Upper lobe of right lung (tissue), 1 donor: ENCODE measurements around the gene MORN4. TPM values are rescaled to one million over a fixed set of nuclear protein-coding genes. Genes with fewer than 3 reads are reported as not detected.

Source experiments
- ATAC-seq: fragments of 200-7000 bp; cut with Tn5 transposase; one replicate; pipeline ENCODE4 v1.9.1; 2020; ENCODE audit warnings: mild to moderate bottlenecking, moderate library complexity
- DNase-seq: peaks from one replicate; pipeline ENCODE4 v3.0.0-alpha.2; 2020
- H3K27ac ChIP-seq: fragments of 200-600 bp; one replicate; pipeline ENCODE4 v1.8.0; 2022
- H3K27me3 ChIP-seq: fragments of 200-600 bp; one replicate; pipeline ENCODE4 v1.8.0; 2022; ENCODE audit warnings: mild to moderate bottlenecking
- H3K36me3 ChIP-seq: fragments of 200-600 bp; one replicate; pipeline ENCODE4 v1.8.0; 2022
- H3K4me1 ChIP-seq: fragments of 200-600 bp; one replicate; pipeline ENCODE4 v1.8.0; 2022
- H3K4me3 ChIP-seq: fragments of 200-600 bp; one replicate; pipeline ENCODE4 v1.8.0; 2022; ENCODE audit warnings: mild to moderate bottlenecking
- H3K9me3 ChIP-seq: fragments of 200-600 bp; one replicate; pipeline ENCODE4 v1.8.0; 2022
- intact Hi-C: fragments of 100-400 bp; cut with DNase I; formaldehyde crosslinking; loops from one replicate; pipeline ENCODE4 v1.11.0; 2022
- total RNA-seq: library from RNA; stranded (reverse); fragmentation: NEBNext Ultra II Directional; extraction: Animal tissue kit (Norgen Biotek cat#: 25700); gene quantifications from one replicate; pipeline ENCODE4 v1.2.1, GENCODE V29; 2021
- TF ChIP-seq, protein P1 (sequence below): fragments of 200-600 bp; IDR thresholded peaks from one replicate; pipeline ENCODE4 v1.8.0; 2022; ENCODE audit warnings: antibody characterized with exemption
- donor health status: DM: no; HTN: yes; CAD: no; lungs with severe emphysema.

MORN4 gene
- total RNA-seq, 1 donor from 2014 or later, result 3.8 TPM

GRCh38 chr10:97584798-97585438, 48.4 kb downstream of the MORN4 start:
- TF ChIP-seq, protein P1, sequence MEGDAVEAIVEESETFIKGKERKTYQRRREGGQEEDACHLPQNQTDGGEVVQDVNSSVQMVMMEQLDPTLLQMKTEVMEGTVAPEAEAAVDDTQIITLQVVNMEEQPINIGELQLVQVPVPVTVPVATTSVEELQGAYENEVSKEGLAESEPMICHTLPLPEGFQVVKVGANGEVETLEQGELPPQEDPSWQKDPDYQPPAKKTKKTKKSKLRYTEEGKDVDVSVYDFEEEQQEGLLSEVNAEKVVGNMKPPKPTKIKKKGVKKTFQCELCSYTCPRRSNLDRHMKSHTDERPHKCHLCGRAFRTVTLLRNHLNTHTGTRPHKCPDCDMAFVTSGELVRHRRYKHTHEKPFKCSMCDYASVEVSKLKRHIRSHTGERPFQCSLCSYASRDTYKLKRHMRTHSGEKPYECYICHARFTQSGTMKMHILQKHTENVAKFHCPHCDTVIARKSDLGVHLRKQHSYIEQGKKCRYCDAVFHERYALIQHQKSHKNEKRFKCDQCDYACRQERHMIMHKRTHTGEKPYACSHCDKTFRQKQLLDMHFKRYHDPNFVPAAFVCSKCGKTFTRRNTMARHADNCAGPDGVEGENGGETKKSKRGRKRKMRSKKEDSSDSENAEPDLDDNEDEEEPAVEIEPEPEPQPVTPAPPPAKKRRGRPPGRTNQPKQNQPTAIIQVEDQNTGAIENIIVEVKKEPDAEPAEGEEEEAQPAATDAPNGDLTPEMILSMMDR, result no peak
- Histone ChIP-seq H3K9me3 (no peaks in the 10 kb centered on the region), H3K4me3 (peak overlapping the region; percentile 0), H3K36me3 (no peaks in the 10 kb centered on the region), H3K27ac (no peak overlapping the region), H3K4me1 (no peaks in the 10 kb centered on the region), H3K27me3 (no peaks in the 10 kb centered on the region)
- DNase-seq (no peak), ATAC-seq (no peak)
- intact Hi-C loops, result no loop called here

- Histone ChIP-seq H3K36me3 (no peaks in the 10 kb centered on the region), H3K9me3 (no peaks in the 10 kb centered on the region), H3K27ac (no peak within 1 kb of the TSS), H3K4me1 (no peaks in the 10 kb centered on the region), H3K4me3 (peak within 1 kb of the TSS; percentile 0), H3K27me3 (no peaks in the 10 kb centered on the region)
- ATAC-seq (peak; percentile 83), DNase-seq (peak; percentile 73)
- intact Hi-C loops, result no loop called here
- TF ChIP-seq, protein P1, result no peak
Measured at GRCh38 chr10:97584060-97584797, 49.1 kb downstream of the MORN4 start, which contains the start of gene HOGA1. TSS of gene HOGA1 (plus strand) at chr10:97584389. CDS start at chr10:97584704, 315 bp downstream.

- Histone ChIP-seq H3K27ac (no peak overlapping the region), H3K36me3 (no peaks in the 10 kb centered on the region), H3K4me1 (no peaks in the 10 kb centered on the region), H3K4me3 (no peak overlapping the region), H3K27me3 (no peaks in the 10 kb centered on the region), H3K9me3 (no peaks in the 10 kb centered on the region)
- intact Hi-C loops, result no loop called here
- DNase-seq (no peak), ATAC-seq (no peak)
- TF ChIP-seq, protein P1, result no peak
Measured at GRCh38 chr10:97583476-97583875, 49.8 kb downstream of the MORN4 start.

DNA sequence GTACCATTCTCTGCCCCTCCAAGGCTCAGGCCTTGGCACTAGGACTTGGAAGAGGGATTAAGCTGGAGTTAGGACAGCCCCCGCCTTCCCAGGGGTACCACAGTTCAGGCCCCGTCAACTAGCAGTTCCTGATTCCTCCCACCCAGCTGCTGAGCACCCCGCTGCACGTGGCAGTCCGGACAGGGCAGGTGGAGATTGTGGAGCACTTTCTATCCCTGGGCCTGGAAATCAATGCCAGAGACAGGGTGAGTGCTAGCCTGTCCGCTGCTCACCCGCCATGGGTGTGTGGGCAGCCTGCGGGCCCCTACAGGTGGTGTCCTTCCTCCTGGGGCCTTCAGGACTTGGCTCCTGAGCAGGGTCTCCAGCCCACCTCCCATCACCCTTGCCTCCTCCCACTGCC, 51.1 kb downstream of the MORN4 start:
- TF ChIP-seq, protein P1, result no peak
- no peaks in the 10 kb centered on the region for H3K27me3 ChIP-seq
- H3K4me1 ChIP-seq, result no peaks in the 10 kb centered on the region
- H3K4me3 ChIP-seq, result no peak overlapping the region
- H3K9me3 ChIP-seq, result no peaks in the 10 kb centered on the region
- no peak overlapping the region for H3K27ac ChIP-seq
- no peak for ATAC-seq
- DNase-seq, result no peak
- intact Hi-C loops, result no loop called here
- no peaks in the 10 kb centered on the region for H3K36me3 ChIP-seq

DNA sequence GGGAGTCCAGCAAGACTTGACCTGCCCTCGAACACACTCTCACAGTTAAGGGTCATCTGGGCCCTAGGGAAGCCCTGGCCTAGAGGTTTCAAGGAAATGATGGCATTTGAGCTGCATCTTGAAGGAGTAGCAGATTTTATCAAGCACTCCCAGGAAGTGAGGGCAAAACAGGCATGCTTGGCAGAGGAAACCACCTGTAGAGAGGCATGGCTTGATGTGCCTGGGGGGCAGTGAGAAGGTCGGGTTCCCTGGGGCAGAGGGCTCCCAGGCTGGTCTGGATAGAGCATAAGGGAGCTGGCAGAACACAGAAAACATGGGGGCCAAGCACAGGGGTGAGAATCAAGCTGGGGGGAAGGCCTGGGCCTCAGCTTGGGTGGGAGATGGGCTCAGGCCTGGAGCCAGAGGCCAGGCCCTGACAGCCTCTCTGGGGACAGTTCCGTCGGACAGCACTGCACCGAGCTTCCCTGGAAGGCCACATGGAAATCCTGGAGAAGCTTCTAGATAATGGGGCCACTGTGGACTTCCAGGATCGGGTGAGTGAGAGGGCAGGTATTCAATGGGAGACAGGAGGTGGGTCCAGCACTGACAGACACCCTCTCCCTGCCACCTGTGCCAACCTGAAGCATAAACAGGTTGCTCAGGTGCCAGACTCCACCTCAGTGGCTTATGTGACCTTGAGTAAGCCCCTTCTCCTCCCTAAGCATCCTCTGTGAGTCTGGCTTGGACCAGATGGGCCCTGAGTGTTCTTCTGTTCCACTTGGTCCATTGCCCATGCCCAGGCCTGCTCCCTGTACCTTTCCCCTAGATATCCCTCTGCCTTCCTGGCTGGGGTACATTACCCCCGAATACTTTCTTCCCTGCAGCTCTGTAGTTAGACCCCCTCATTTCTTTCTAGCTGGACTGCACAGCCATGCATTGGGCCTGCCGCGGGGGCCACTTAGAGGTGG, 52.6 kb downstream of the MORN4 start:
- Histone ChIP-seq H3K27me3 (no peaks in the 10 kb centered on the region), H3K4me1 (no peaks in the 10 kb centered on the region), H3K27ac (no peak overlapping the region), H3K36me3 (no peaks in the 10 kb centered on the region), H3K9me3 (no peaks in the 10 kb centered on the region), H3K4me3 (no peak overlapping the region)
- intact Hi-C loops, result no loop called here
- TF ChIP-seq, protein P1, result no peak
- no peak for ATAC-seq
- no peak for DNase-seq
